GM12878 (cell line): Measurements from ENCODE around the gene GIGYF1. TPM values are rescaled to one million over a fixed set of nuclear protein-coding genes. Genes with fewer than 3 reads are reported as not detected.
"Not testable (repeated sequence)": the region's sequence is repeated elsewhere in the genome, so short reads cannot be mapped to it uniquely, and the experiment has no call there.

Source experiments
- ATAC-seq: fragments of 200-7000 bp; cut with Tn5 transposase; 3 replicates; pipeline ENCODE4 v1.9.1; 2020; ENCODE audit warnings: mild to moderate bottlenecking, moderate library complexity
- BruUV-seq: library from RNA; stranded (reverse); fragments of 400-500 nt; replicated peaks from 2 replicates; lab custom pipeline; 2021; lab: Mats Ljungman, UMichigan
- CTCF ChIA-PET: fragments of 300-600 bp; sonication (Branson Sonifier 250); formaldehyde crosslinking; extraction: SDS; loops from one replicate; lab custom pipeline; 2021; ENCODE audit warnings: inconsistent platforms; lab: Yijun Ruan, JAX
- POLR2A ChIA-PET: fragments of 350-600 bp; formaldehyde crosslinking; extraction: SDS; loops from one replicate; lab custom pipeline; 2021; ENCODE audit warnings: inconsistent platforms; lab: Charles Lee
- RAD21 ChIA-PET: fragments of 300-600 bp; sonication (Branson Sonifier 250); formaldehyde crosslinking; loops from one replicate; lab custom pipeline; 2023; ENCODE audit warnings: antibody characterized with exemption; ENCODE audit not compliant: unreplicated experiment; lab: Charles Lee
- SMC1A ChIA-PET: fragments of 300-600 bp; sonication (Branson Sonifier 250); formaldehyde crosslinking; loops from one replicate; lab custom pipeline; 2023; ENCODE audit not compliant: unreplicated experiment, uncharacterized antibody; lab: Charles Lee
- DNase-seq: peaks from one replicate; pipeline ENCODE4 v3.0.0-alpha.2; 2011; ENCODE audit warnings: low read depth, low spot score
- FAIRE-seq: peaks from 3 replicates; lab custom pipeline; 2011; peaks lifted over from hg19 to GRCh38; lab: Jason Lieb, UNC
- H2AFZ ChIP-seq: 2 replicates; pipeline ENCODE4 v1.6.0; 2011; ENCODE audit warnings: low read depth, low read length, control low read depth; ENCODE audit not compliant: control insufficient read depth
- H3K27ac ChIP-seq: 2 replicates; pipeline ENCODE4 v1.5.1; 2011; ENCODE audit warnings: control low read depth; ENCODE audit not compliant: control insufficient read depth, insufficient read depth
- H3K27me3 ChIP-seq, 2 experiments: replicated peaks in 1 of 2; 2 replicates each; pipeline versions ENCODE4 v1.6.0 to v1.6.1; 2011; ENCODE audit warnings: low read length in 1 of 2; ENCODE audit not compliant: control insufficient read depth in 2 of 2, insufficient read depth in 2 of 2
- H3K36me3 ChIP-seq, 2 experiments: 2 replicates each; pipeline ENCODE4 v1.5.1; 2011; ENCODE audit warnings: low read length in 1 of 2; ENCODE audit not compliant: control insufficient read depth in 2 of 2, insufficient read depth in 2 of 2
- H3K4me1 ChIP-seq: 2 replicates; pipeline ENCODE4 v1.6.1; 2011; ENCODE audit warnings: mild to moderate bottlenecking, low read length, moderate library complexity, mixed read lengths; ENCODE audit not compliant: control insufficient read depth, insufficient read depth
- H3K4me2 ChIP-seq: 2 replicates; pipeline ENCODE4 v1.6.0; 2011; ENCODE audit warnings: control low read depth; ENCODE audit not compliant: control insufficient read depth, insufficient read depth
- H3K4me3 ChIP-seq: fragments of 200-600 bp; sonication (generic); 2 replicates; pipeline ENCODE4 v1.5.1; 2016
- H3K79me2 ChIP-seq: 2 replicates; pipeline ENCODE4 v1.6.0; 2011; ENCODE audit warnings: low read length; ENCODE audit not compliant: control insufficient read depth, insufficient read depth
- H3K9ac ChIP-seq: 2 replicates; pipeline ENCODE4 v1.8.0; 2011; ENCODE audit warnings: low read length, control low read depth, mixed read lengths; ENCODE audit not compliant: control insufficient read depth, insufficient read depth
- H3K9me3 ChIP-seq: replicated peaks from 3 replicates; pipeline ENCODE4 v1.5.1; 2011; ENCODE audit warnings: mild to moderate bottlenecking, low read length; ENCODE audit not compliant: control insufficient read depth, insufficient read depth
- H4K20me1 ChIP-seq: 2 replicates; pipeline ENCODE4 v1.6.0; 2011; ENCODE audit not compliant: control insufficient read depth, insufficient read depth
- MLLT1 ChIP-seq: fragments of 450-650 bp; IDR thresholded peaks from 2 replicates; pipeline ENCODE4 v1.6.1; 2016; ENCODE audit warnings: mild to moderate bottlenecking
- RCOR1 ChIP-seq: conservative IDR thresholded peaks from 2 replicates; pipeline ENCODE4 v1.6.1; 2012; ENCODE audit warnings: low read depth, low read length, improper control_type of control experiment
- STAT1 ChIP-seq: fragments of 450-650 bp; conservative IDR thresholded peaks from 2 replicates; pipeline ENCODE4 v1.6.1; 2014; ENCODE audit warnings: antibody characterized with exemption, mild to moderate bottlenecking
- TARDBP ChIP-seq: IDR thresholded peaks from 2 replicates; pipeline ENCODE4 v1.6.1; 2016; ENCODE audit warnings: borderline replicate concordance
- WGBS: methylation state at CpG from one replicate; pipeline ENCODE4 v1.1.6; 2016; ENCODE audit warnings: low lambda C conversion rate; ENCODE audit not compliant: insufficient replicate concordance, insufficient coverage; ENCODE audit errors: missing lambda C conversion rate; 5-methylcytosine and 5-hydroxymethylcytosine counted together
- in situ Hi-C: fragments of 300-500 bp; cut with MboI; formaldehyde crosslinking; loops from 9 replicates; pipeline ENCODE4 v1.14.3; 2018; ENCODE audit warnings: mixed read lengths
- intact Hi-C: fragments of 100-400 bp; cut with micrococcal nuclease; formaldehyde crosslinking; loops from one replicate; pipeline ENCODE4 v1.14.2; 2022; ENCODE audit not compliant: unreplicated experiment
- polyA plus RNA-seq, 11 experiments: library from polyadenylated mRNA; depleted of rRNA in 4 of 11; unstranded in 6 of 11; stranded (reverse) in 5 of 11; fragments of >200 nt; fragmentation: Nextera tagmentation in 4 of 11; fragmentation: Illumina TruSeq in 1 of 11; extraction: Ambion mirVana in 4 of 11; extraction: Trizol in 1 of 11; gene quantifications; 1 replicate in 1 of 11; 2 replicates in 10 of 11; pipeline versions ENCODE4 v1.2.1 to v1.2.3, GENCODE V29; 2011 to 2016; ENCODE audit warnings: inconsistent platforms in 2 of 11, missing spikeins in 2 of 11, low read depth in 1 of 11
- total RNA-seq, 4 experiments: library from RNA; depleted of rRNA in 3 of 4; stranded (reverse); fragments of >200 nt in 3 of 4; fragmentation: Illumina TruSeq in 1 of 4; extraction: Trizol in 1 of 4; gene quantifications; 2 replicates each; pipeline versions ENCODE4 v1.2.1 to v1.2.3, GENCODE V29; 2013 to 2021

GIGYF1 gene
- total and polyA plus RNA-seq, 10 of the 15 experiments (the other 5 are each of a cell fraction or from before 2014, with no cell fraction given) = 0.31 to 47.2 (median 9.9) TPM

DNA sequence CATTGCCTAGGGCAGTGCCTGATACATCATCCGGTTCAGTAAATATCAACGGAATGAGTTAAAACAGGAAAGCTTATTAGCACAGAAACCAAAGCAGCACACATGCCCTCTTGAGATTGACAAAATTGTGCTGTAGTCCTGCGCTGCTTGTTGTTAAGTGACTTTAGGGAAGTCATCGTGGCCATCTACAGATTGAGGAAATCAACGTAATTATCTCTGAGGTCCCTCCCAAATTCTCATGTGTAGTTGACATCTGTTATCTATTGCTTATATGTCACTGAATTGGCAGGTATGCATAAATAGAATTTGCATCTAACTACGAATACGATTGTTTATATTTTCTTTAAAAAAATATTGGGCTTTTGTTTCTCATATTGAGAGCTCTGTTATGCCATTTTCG lies 24.0 kb downstream of the GIGYF1 start (continued):
- TF ChIP-seq MLLT1 = no peak
- no peak for TF ChIP-seq RCOR1
- no peak for TF ChIP-seq TARDBP
- no peak for TF ChIP-seq STAT1

GRCh38 chr7:100669106-100669505 lies 24.9 kb downstream of the GIGYF1 start:
- in situ Hi-C loops = not testable (repeated sequence)

More at GRCh38 chr7:100669106-100669505, 24.9 kb downstream of the GIGYF1 start:
- POLR2A ChIA-PET, H4K20me1 ChIP-seq, H3K27me3 ChIP-seq, H3K4me2 ChIP-seq, H3K4me1 ChIP-seq, intact Hi-C loops, H3K36me3 ChIP-seq, ATAC-seq, H3K79me2 ChIP-seq, BruUV-seq, SMC1A ChIA-PET, DNase-seq, FAIRE-seq, H3K27ac ChIP-seq, H3K9ac ChIP-seq, H2AFZ ChIP-seq, RAD21 ChIA-PET, H3K4me3 ChIP-seq, H3K9me3 ChIP-seq: not testable (repeated sequence)
- CTCF ChIA-PET = interaction anchor here (1.0 to 2.2 kb wide), 3 partner anchors 22 to 53 kb away, joined by 3 to 10 read pairs (median 6); partner anchors contain the start of gene POP7
- WGBS = 79% methylated on average over 12 of the region's 12 CpGs
